ENCODE data around the gene DMC1. TPM values are rescaled to one million over a fixed set of nuclear protein-coding genes. Genes with fewer than 3 reads are reported as not detected.

DMC1 gene
- total RNA-seq, 2 experiments from 2014 or later: 0.27 TPM; not detected in 1

Other genes starting within 250 kb of the DMC1 start
- gene KCNJ4, start 115.0 kb downstream of the DMC1 start, total RNA-seq: not detected
- gene KDELR3, start 102.1 kb downstream of the DMC1 start, total RNA-seq: not detected
- 100 to 1,000 TPM; 348 to 386 TPM for gene DDX17, start 63.9 kb downstream of the DMC1 start, total RNA-seq
- gene FAM227A, start 86.2 kb upstream of the DMC1 start, total RNA-seq: under 1 TPM in 1 of 2 experiments, not detected in 1; 0.73 TPM
- gene CBY1, start 86.5 kb upstream of the DMC1 start, total RNA-seq: 1 to 10 TPM; 7.6 to 8.9 TPM
- 10 to 100 TPM; 75.2 to 75.4 TPM for gene TOMM22, start 111.8 kb upstream of the DMC1 start, total RNA-seq
- gene JOSD1, start 130.8 kb upstream of the DMC1 start, total RNA-seq: 100 to 1,000 TPM; 364 to 375 TPM
- 100 to 1,000 TPM; 341 to 346 TPM for gene GTPBP1, start 135.8 kb upstream of the DMC1 start, total RNA-seq
- 100 to 1,000 TPM; 431 to 454 TPM for gene SUN2, start 185.8 kb upstream of the DMC1 start, total RNA-seq
- gene DNAL4, start 224.0 kb upstream of the DMC1 start, total RNA-seq: 1 to 10 TPM; 2.5 to 3.6 TPM

Measured in CD8-positive, alpha-beta T cell (primary cell).